HG03196 (cell line): ENCODE results near the gene MVB12A.

Experiments
- ATAC-seq: cut with Tn5 transposase; IDR thresholded peaks from one replicate; pipeline ENCODE4 v1.9.1; 2021; ENCODE audit not compliant: unreplicated experiment

Gene MVB12A

DNA sequence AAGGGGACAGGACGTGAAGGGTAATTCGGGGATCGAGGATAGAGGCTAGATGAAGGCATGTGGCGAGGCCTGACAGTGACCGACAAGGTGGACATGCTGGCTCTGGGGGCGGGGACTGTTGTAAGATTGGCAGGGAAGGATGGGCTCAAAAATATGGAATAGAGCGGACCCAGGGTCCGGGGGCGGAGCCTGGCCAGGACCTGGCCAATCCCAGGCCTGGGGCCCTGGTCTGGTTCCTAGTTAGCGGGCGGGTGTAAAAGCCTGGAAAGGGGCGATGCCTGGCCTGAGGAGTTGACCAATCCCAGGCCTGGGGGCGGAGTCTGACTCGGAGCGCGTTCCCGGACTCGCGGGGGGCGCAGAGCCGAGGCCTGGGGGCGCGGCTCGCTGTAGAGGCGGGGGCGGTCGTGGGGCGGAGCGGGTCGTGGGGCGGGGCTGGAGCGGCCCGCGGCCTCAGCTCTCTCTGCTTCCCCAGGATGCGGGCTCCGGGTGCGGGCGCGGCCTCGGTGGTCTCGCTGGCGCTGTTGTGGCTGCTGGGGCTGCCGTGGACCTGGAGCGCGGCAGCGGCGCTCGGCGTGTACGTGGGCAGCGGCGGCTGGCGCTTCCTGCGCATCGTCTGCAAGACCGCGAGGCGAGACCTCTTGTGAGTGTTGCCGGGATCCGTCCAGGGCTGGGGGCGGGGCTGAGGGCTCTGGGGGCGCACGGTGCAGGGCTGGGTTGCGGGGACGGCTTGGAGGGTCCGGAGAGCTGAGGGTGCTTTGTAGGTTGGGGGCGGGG, 50.4 kb downstream of the MVB12A start, which contains the start of gene SLC27A1:
TSS of gene SLC27A1 (plus strand) at position 457 of the 774 bp plus-strand sequence. CDS start at position 474, 17 bp downstream.
- peak; percentile 78 for ATAC-seq

DNA sequence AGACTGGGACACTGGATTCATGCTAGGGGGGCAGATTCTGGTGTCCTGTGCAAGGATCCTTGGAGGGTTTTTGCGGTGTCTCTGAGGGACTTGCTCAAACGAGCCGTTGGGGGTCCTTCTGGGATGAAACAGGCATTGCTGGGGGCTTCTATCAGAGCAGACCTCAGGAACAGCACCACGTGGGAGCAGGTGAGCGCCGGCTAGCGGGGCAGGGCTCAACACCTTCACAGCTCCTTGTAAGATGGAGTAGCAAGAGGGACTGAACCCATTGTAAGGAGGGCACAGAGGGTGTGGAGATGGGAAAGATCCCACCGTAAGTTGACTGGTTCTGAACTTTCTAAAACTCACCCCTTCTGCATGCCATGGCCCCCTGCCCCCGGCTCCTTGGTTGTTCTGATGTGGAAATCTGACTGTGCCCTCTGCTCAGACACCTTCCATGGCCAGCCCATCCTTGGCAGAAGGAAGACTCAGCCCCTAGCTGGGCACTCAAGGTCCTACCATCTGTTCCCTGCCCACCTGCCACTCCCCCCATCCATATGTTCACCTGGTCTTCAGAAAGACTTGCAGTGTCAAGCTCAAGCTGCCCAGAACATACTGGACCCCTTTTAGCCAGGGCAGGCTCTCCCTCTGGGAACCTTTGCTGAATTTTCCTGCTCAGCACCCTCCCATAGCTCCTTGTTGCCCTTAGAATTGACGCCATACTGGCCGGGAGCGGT, 51.7 kb downstream of the MVB12A start:
- no peak for ATAC-seq

DNA sequence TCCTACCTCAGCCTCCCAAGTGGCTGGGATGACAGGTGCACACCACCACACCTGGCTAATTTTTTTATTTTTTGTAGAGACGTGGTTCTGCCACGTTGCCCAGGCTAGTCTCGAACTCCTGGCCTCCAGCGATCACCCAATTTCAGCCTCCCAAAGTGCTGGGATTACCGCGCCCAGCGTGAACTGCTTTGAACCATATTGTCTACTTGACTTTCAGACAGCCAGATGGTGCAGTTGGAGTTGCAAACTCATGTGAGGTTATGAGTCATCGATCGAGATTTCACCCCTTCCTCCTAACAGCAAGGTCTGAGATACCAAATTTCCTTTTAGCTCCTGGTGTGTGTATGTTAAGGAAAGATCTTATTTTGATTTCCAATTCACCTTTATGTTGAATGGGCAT, 53.2 kb downstream of the MVB12A start:
- no peak for ATAC-seq
